Measurements from ENCODE around the gene CEP152. TPM values are rescaled to one million over a fixed set of nuclear protein-coding genes. Genes with fewer than 3 reads are reported as not detected.
A peak's percentile ranks its signal among the peaks of the same experiment; 100 is the strongest.
"Not testable (repeated sequence)": the region's sequence is repeated elsewhere in the genome, so short reads cannot be mapped to it uniquely, and the experiment has no call there.

The CEP152 gene
- total RNA-seq, 1 experiment from 2014 or later = 13.9 TPM

GRCh38 chr15:48794697-48795134 is 16.2 kb downstream of the CEP152 start:
- Histone ChIP-seq H3K4me3 (ENCODE audit: low read depth in 2 of 2, low read length in 2 of 2) (no peak overlapping the region), H3K27ac (ENCODE audit: low read length) (0 out of 2 replicates have a peak overlapping the region, but pooled peaks have one; percentile 6), H3K4me1 (ENCODE audit: control insufficient read depth, insufficient read depth, low read length) (no peaks in the 10 kb centered on the region), H3K9me3 (ENCODE audit: control insufficient read depth, insufficient read depth, low read depth, low read length) (no peaks in the 10 kb centered on the region), H3K36me3 (ENCODE audit: control insufficient read depth, insufficient read depth, low read length) (peaks cover 8% of the 10 kb centered on the region; the same call in 1 of the 2 replicates), H3K27me3 (ENCODE audit: control insufficient read depth, insufficient read depth, low read length) (no peaks in the 10 kb centered on the region)
- CTCF ChIA-PET = no interaction called here
- POLR2A ChIA-PET = no interaction called here
- no TSS peak for BruUV-seq (replicated peaks)
- intact Hi-C loops (cut with micrococcal nuclease; ENCODE audit: unreplicated experiment) = no loop called here
- no peak for TF ChIP-seq TCF7L2 (IDR thresholded peaks at IDR 0.05; ENCODE audit: low read depth, low read length)
- no peak for TF ChIP-seq SIN3A (IDR thresholded peaks at IDR 0.05; ENCODE audit: borderline replicate concordance, insufficient read depth, low read depth, low read length)
- no peak for TF ChIP-seq REST (IDR thresholded peaks at IDR 0.05; ENCODE audit: insufficient read depth in 1 of 2, low read depth in 2 of 2, low read length in 1 of 2)
- TF ChIP-seq CTCF (IDR thresholded peaks at IDR 0.05) = no peak
- TF ChIP-seq POLR2AphosphoS5 (IDR thresholded peaks at IDR 0.05; ENCODE audit: low read depth, low read length) = no peak
- in situ Hi-C loops (cut with HindIII; ENCODE audit: low pct_unique_long_range_greater_than_20kb, low sequenced_read_pairs) = no loop called here
- ATAC-seq (no peak), DNase-seq (ENCODE audit: low read depth, low spot score) (no peak)

GRCh38 chr15:48792408-48792807 is 18.5 kb downstream of the CEP152 start:
- no peaks in the 10 kb centered on the region for H3K4me1 ChIP-seq (ENCODE audit: control insufficient read depth, insufficient read depth, low read length)
- intact Hi-C loops (cut with micrococcal nuclease; ENCODE audit: unreplicated experiment) = no loop called here
- no peaks in the 10 kb centered on the region for H3K9me3 ChIP-seq (ENCODE audit: control insufficient read depth, insufficient read depth, low read depth, low read length)
- H3K4me3 ChIP-seq (ENCODE audit: low read depth in 2 of 2, low read length in 2 of 2) = no peak overlapping the region
- CTCF ChIA-PET = no interaction called here
- in situ Hi-C loops (cut with HindIII; ENCODE audit: low pct_unique_long_range_greater_than_20kb, low sequenced_read_pairs) = no loop called here
- ATAC-seq = no peak
- POLR2A ChIA-PET = no interaction called here
- DNase-seq (ENCODE audit: low read depth, low spot score) = no peak
- BruUV-seq (replicated peaks) = no TSS peak
- peaks cover 7% of the 10 kb centered on the region; the same call in 1 of the 2 replicates for H3K36me3 ChIP-seq (ENCODE audit: control insufficient read depth, insufficient read depth, low read length)
- TF ChIP-seq POLR2AphosphoS5 (IDR thresholded peaks at IDR 0.05; ENCODE audit: low read depth, low read length) = no peak
- no peak for TF ChIP-seq SIN3A (IDR thresholded peaks at IDR 0.05; ENCODE audit: borderline replicate concordance, insufficient read depth, low read depth, low read length)
- TF ChIP-seq TCF7L2 (IDR thresholded peaks at IDR 0.05; ENCODE audit: low read depth, low read length) = no peak
- no peak for TF ChIP-seq REST (IDR thresholded peaks at IDR 0.05; ENCODE audit: insufficient read depth in 1 of 2, low read depth in 2 of 2, low read length in 1 of 2)
- no peak for TF ChIP-seq CTCF (IDR thresholded peaks at IDR 0.05)
- no peaks in the 10 kb centered on the region for H3K27me3 ChIP-seq (ENCODE audit: control insufficient read depth, insufficient read depth, low read length)
- H3K27ac ChIP-seq (ENCODE audit: low read length) = no peak overlapping the region

GRCh38 chr15:48790466-48791115 is 20.3 kb downstream of the CEP152 start:
- H3K27ac ChIP-seq (ENCODE audit: low read length); intact Hi-C loops (cut with micrococcal nuclease; ENCODE audit: unreplicated experiment); POLR2A ChIA-PET; BruUV-seq (replicated peaks); H3K4me3 ChIP-seq (ENCODE audit: low read depth in 2 of 2, low read length in 2 of 2); H3K27me3 ChIP-seq (ENCODE audit: control insufficient read depth, insufficient read depth, low read length); DNase-seq (ENCODE audit: low read depth, low spot score); H3K4me1 ChIP-seq (ENCODE audit: control insufficient read depth, insufficient read depth, low read length); CTCF ChIA-PET; H3K36me3 ChIP-seq (ENCODE audit: control insufficient read depth, insufficient read depth, low read length); in situ Hi-C loops (cut with HindIII; ENCODE audit: low pct_unique_long_range_greater_than_20kb, low sequenced_read_pairs); H3K9me3 ChIP-seq (ENCODE audit: control insufficient read depth, insufficient read depth, low read depth, low read length); ATAC-seq: not testable (repeated sequence)
